Activated CD8-positive, alpha-beta T cell treated with anti-CD3 and anti-CD28 coated beads for 36 hours (primary cell): ENCODE data around the gene IFNA13. TPM values are rescaled to one million over a fixed set of nuclear protein-coding genes. Genes with fewer than 3 reads are reported as not detected.
A peak's percentile ranks its signal among the peaks of the same experiment; 100 is the strongest.

Experiments
- ATAC-seq: fragments of 200-7000 bp; cut with Tn5 transposase; one replicate; pipeline ENCODE4 v1.10.0; 2021; ENCODE audit warnings: mild to moderate bottlenecking, moderate library complexity
- CTCF ChIA-PET: fragments of 350-600 bp; sonication (Branson Sonifier 250); formaldehyde crosslinking; loops from one replicate; lab custom pipeline; 2021; ENCODE audit warnings: antibody characterized with exemption; lab: Charles Lee
- POLR2A ChIA-PET: fragments of 350-600 bp; sonication (Branson Sonifier 250); formaldehyde crosslinking; loops from one replicate; lab custom pipeline; 2021; ENCODE audit warnings: antibody characterized with exemption; lab: Charles Lee
- DNase-seq: peaks from one replicate; pipeline ENCODE4 v3.0.0-alpha.2; 2020
- H3K27ac Mint-ChIP-seq: one replicate; pipeline ENCODE4 v1.8.0; 2021; ENCODE audit warnings: mild to moderate bottlenecking, mixed read lengths
- H3K27me3 Mint-ChIP-seq: one replicate; pipeline ENCODE4 v1.8.0; 2021; ENCODE audit warnings: mixed read lengths
- H3K36me3 Mint-ChIP-seq: one replicate; pipeline ENCODE4 v1.8.0; 2021; ENCODE audit warnings: low read depth, mixed read lengths
- H3K4me1 Mint-ChIP-seq: one replicate; pipeline ENCODE4 v1.8.0; 2021; ENCODE audit warnings: low read depth, mixed read lengths
- H3K4me3 Mint-ChIP-seq: one replicate; pipeline ENCODE4 v1.8.0; 2021; ENCODE audit warnings: mild to moderate bottlenecking, moderate library complexity, mixed read lengths
- H3K9me3 Mint-ChIP-seq: one replicate; pipeline ENCODE4 v1.8.0; 2021; ENCODE audit warnings: mixed read lengths
- intact Hi-C: fragments of 100-400 bp; cut with micrococcal nuclease; formaldehyde crosslinking; loops from one replicate; pipeline ENCODE4 v1.10.0; 2022
- total RNA-seq, 2 experiments: library from RNA; stranded (reverse); gene quantifications; one replicate each; pipeline ENCODE4 v1.2.3, GENCODE V29; 2021
- TF ChIP-seq, protein P1 (sequence below): fragments of 200-600 bp; IDR thresholded peaks from one replicate; pipeline ENCODE4 v1.8.0; 2022; ENCODE audit warnings: antibody characterized with exemption, mild to moderate bottlenecking

IFNA13 gene
- total RNA-seq, 2 experiments from 2014 or later = not detected

DNA sequence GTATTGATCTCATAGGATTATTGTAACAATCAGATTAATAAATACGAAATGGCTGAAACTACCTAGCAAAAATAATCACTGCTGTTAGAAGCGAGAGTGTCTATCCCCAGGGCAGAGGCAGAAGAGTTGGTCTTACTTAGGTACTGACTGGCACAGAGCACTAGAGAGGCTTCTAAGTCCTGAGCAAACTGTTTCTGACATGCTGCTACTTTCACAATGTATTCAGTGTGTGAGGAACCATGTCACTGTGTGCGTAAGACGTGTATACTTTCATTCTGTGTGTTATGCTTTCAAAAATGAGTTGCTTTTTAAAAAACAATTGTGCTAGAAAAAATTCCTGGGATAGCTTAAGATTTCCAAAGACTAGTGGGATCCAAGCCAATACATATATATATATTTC is 27.1 kb downstream of the IFNA13 start:
- no peak overlapping the region for H3K4me3 Mint-ChIP-seq
- H3K9me3 Mint-ChIP-seq = no peaks in the 10 kb centered on the region
- intact Hi-C loops = no loop called here
- H3K27me3 Mint-ChIP-seq = peaks cover 27% of the 10 kb centered on the region
- no peaks in the 10 kb centered on the region for H3K36me3 Mint-ChIP-seq
- CTCF ChIA-PET = interaction anchor here (0.6 to 1.2 kb wide), 5 partner anchors 14 to 73 kb away, joined by 3 to 6 read pairs (median 3); no protein-coding TSS in a partner anchor
- H3K27ac Mint-ChIP-seq = no peak overlapping the region
- ATAC-seq (no peak), DNase-seq (no peak)
- peaks cover 10% of the 10 kb centered on the region for H3K4me1 Mint-ChIP-seq
- TF ChIP-seq, protein P1, sequence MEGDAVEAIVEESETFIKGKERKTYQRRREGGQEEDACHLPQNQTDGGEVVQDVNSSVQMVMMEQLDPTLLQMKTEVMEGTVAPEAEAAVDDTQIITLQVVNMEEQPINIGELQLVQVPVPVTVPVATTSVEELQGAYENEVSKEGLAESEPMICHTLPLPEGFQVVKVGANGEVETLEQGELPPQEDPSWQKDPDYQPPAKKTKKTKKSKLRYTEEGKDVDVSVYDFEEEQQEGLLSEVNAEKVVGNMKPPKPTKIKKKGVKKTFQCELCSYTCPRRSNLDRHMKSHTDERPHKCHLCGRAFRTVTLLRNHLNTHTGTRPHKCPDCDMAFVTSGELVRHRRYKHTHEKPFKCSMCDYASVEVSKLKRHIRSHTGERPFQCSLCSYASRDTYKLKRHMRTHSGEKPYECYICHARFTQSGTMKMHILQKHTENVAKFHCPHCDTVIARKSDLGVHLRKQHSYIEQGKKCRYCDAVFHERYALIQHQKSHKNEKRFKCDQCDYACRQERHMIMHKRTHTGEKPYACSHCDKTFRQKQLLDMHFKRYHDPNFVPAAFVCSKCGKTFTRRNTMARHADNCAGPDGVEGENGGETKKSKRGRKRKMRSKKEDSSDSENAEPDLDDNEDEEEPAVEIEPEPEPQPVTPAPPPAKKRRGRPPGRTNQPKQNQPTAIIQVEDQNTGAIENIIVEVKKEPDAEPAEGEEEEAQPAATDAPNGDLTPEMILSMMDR = no peak
- POLR2A ChIA-PET = no interaction called here

DNA sequence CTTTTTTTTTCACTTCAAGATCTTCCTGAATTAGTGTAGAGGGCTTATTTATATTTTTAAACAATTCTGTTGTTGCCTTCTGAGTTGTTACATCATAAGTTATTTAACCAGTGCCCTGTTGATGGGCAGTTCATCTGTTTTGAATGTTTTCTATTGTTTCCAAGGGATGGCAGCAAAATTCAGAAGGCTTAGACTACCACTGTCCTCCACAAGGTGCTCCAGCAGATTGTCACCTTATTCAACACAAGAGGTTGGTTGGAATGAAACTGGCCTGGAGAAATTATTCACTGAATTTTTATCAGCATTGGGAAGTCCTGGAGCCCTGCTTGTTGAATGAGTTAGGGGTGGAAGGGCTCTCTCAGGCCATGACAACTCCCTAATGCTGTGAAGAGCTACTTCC is 31.4 kb downstream of the IFNA13 start:
- Mint-ChIP-seq H3K4me3 (peak overlapping the region; percentile 89), H3K4me1 (peaks cover 34% of the 10 kb centered on the region), H3K27ac (no peak overlapping the region), H3K9me3 (peaks cover 2% of the 10 kb centered on the region), H3K27me3 (peaks cover 2% of the 10 kb centered on the region), H3K36me3 (peaks cover 21% of the 10 kb centered on the region)
- no peak for DNase-seq
- TF ChIP-seq, protein P1 = no peak
- ChIA-PET CTCF (interaction anchor here (0.8 to 1.9 kb wide), 6 partner anchors 10 to 123 kb away, joined by 3 to 6 read pairs (median 4); no protein-coding TSS in a partner anchor), POLR2A (no interaction called here)
- ATAC-seq = no peak
- intact Hi-C loops = no loop called here

DNA sequence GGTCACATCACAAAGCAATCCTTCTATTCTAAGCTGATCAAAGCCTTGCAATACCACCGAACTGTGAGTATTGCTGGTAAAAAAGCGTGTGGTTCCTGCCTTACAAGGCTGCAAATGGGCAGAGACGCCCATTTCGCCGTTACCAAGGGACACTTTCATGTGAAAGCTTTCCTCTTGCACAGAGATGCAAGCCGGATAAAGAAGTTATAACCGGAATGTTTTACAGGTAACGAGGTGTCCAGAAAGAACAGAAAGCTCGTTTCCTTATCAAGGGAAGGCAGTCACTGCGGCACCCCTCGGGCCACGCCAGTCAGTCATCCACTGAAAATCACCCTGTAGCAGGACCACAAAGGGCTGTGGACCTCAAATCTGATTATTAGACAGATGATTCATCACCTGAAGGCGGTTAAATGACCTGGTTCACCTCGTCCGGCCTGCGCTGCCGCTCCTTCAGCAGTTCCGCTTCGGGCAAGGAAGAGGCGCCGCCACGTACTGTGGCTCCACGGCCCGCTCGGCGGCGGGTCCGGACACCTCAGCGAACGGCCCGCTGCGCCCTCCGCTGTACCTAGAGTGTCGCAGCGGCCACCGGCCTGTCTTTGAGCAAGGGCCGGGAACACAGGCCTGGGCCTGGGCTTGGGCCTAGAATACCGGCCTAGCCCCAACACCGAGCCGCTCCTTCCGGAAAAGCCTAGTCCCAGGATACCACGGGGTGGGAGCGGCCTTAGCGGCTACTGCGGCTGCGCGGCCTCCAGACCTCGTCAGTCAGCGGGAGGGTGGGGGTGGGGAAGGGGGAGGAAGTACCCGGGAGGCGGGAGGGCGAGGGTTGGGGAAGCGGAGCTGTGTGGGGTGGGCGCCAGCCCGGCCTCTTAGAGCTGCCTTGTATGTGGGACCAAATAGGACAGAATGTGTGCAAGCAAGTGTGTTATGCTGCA is 32.9 kb downstream of the IFNA13 start, which contains the start of gene KLHL9:
Gene KLHL9 (minus strand): TSS at position 704 of the 932 bp plus-strand sequence. CDS start 545 bp downstream, at position 159.
- H3K36me3 Mint-ChIP-seq = peaks cover 25% of the 10 kb centered on the region
- peaks cover 47% of the 10 kb centered on the region for H3K4me1 Mint-ChIP-seq
- peak within 1 kb of the TSS; percentile 89 for H3K27ac Mint-ChIP-seq
- peak; percentile 89 for DNase-seq
- H3K9me3 Mint-ChIP-seq = peaks cover 2% of the 10 kb centered on the region
- ATAC-seq = peak; percentile 90
- peak within 1 kb of the TSS; percentile 89 for H3K4me3 Mint-ChIP-seq
- intact Hi-C loops = no loop called here
- CTCF ChIA-PET = interaction anchor here (0.7 to 8.2 kb wide), 13 partner anchors 9 to 460 kb away, joined by 3 to 150 read pairs (median 4); no protein-coding TSS in a partner anchor
- TF ChIP-seq, protein P1 = no peak
- H3K27me3 Mint-ChIP-seq = no peaks in the 10 kb centered on the region
- POLR2A ChIA-PET = interaction anchor here (0.6 to 1.2 kb wide), 4 partner anchors 43 to 127 kb away, joined by 3 to 5 read pairs (median 3); no protein-coding TSS in a partner anchor

DNA sequence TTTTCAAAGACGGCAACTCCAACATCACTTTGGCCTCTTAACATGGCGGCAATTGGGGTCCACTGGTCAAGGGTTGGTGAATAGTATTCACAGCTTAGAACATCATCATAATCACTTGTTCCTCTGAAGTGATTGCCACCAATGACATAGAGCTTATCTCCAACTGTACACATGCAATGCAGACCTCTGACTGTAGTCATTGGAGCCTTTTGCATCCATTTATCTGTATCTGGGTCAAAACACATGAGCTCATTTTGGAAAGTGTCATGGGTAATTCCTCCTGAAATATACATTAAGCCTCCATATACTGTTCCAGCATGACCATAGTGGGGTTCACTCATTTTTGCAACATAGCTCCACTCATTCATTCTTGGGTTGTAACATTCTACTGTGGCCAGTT is 34.6 kb downstream of the IFNA13 start:
- H3K4me3 Mint-ChIP-seq = peak overlapping the region; percentile 89
- H3K27ac Mint-ChIP-seq = peak overlapping the region; percentile 89
- ChIA-PET POLR2A (no interaction called here), CTCF (interaction anchor here (0.7 to 8.2 kb wide), 7 partner anchors 11 to 150 kb away, joined by 3 to 150 read pairs (median 4); no protein-coding TSS in a partner anchor)
- H3K4me1 Mint-ChIP-seq = peaks cover 57% of the 10 kb centered on the region
- ATAC-seq = no peak
- TF ChIP-seq, protein P1 = no peak
- intact Hi-C loops = no loop called here
- no peaks in the 10 kb centered on the region for H3K27me3 Mint-ChIP-seq
- peaks cover 25% of the 10 kb centered on the region for H3K36me3 Mint-ChIP-seq
- no peak for DNase-seq
- H3K9me3 Mint-ChIP-seq = peaks cover 2% of the 10 kb centered on the region
